ENCODE measurements around the gene BPTF. TPM values are rescaled to one million over a fixed set of nuclear protein-coding genes. Genes with fewer than 3 reads are reported as not detected.
"Not testable (repeated sequence)": the region's sequence is repeated elsewhere in the genome, so short reads cannot be mapped to it uniquely, and the experiment has no call there.

Gene BPTF
- total RNA-seq, 1 donor from 2014 or later = 79.2 TPM

GRCh38 chr17:67920212-67920611 is 94.9 kb downstream of the BPTF start:
- peaks cover 65% of the 10 kb centered on the region for H3K36me3 ChIP-seq
- TF ChIP-seq CTCF (IDR thresholded peaks at IDR 0.05; ENCODE audit: borderline replicate concordance) = no peak
- H3K27me3 ChIP-seq (ENCODE audit: low read depth) = no peaks in the 10 kb centered on the region
- intact Hi-C loops (cut with micrococcal nuclease) = no loop called here
- H3K27ac ChIP-seq (replicated peaks) = no peak overlapping the region
- no peaks in the 10 kb centered on the region for H3K9me3 ChIP-seq (replicated peaks)
- peak; percentile 23 for DNase-seq
- H3K4me1 ChIP-seq = peaks cover 23% of the 10 kb centered on the region
- H3K4me3 ChIP-seq = no peak overlapping the region

- intact Hi-C loops (cut with micrococcal nuclease) = no loop called here
- H3K27ac ChIP-seq (replicated peaks) = peak overlapping the region; percentile 5
- no peak for TF ChIP-seq CTCF (IDR thresholded peaks at IDR 0.05; ENCODE audit: borderline replicate concordance)
- no peaks in the 10 kb centered on the region for H3K27me3 ChIP-seq (ENCODE audit: low read depth)
- peaks cover 87% of the 10 kb centered on the region for H3K36me3 ChIP-seq
- H3K4me3 ChIP-seq = no peak overlapping the region
- no peak for DNase-seq
- no peaks in the 10 kb centered on the region for H3K9me3 ChIP-seq (replicated peaks)
- peaks cover 16% of the 10 kb centered on the region for H3K4me1 ChIP-seq
Observed at GRCh38 chr17:67922503-67922902, 97.2 kb downstream of the BPTF start.

GRCh38 chr17:67928842-67929241 is 103.5 kb downstream of the BPTF start:
- H3K4me3 ChIP-seq; H3K27ac ChIP-seq (replicated peaks); intact Hi-C loops (cut with micrococcal nuclease); H3K4me1 ChIP-seq; DNase-seq; H3K27me3 ChIP-seq (ENCODE audit: low read depth); H3K9me3 ChIP-seq (replicated peaks): not testable (repeated sequence)
- H3K36me3 ChIP-seq = peaks cover 99% of the 10 kb centered on the region

- Histone ChIP-seq H3K36me3 (peaks cover 98% of the 10 kb centered on the region), H3K9me3 (replicated peaks) (no peaks in the 10 kb centered on the region), H3K27me3 (ENCODE audit: low read depth) (no peaks in the 10 kb centered on the region), H3K4me1 (peaks cover 4% of the 10 kb centered on the region), H3K27ac (replicated peaks) (no peak overlapping the region), H3K4me3 (no peak overlapping the region)
- no peak for DNase-seq
- intact Hi-C loops (cut with micrococcal nuclease) = no loop called here
- no peak for TF ChIP-seq CTCF (IDR thresholded peaks at IDR 0.05; ENCODE audit: borderline replicate concordance)
Observed at GRCh38 chr17:67931227-67931626, 105.9 kb downstream of the BPTF start.

- peak; percentile 52 for TF ChIP-seq CTCF (IDR thresholded peaks at IDR 0.05; ENCODE audit: borderline replicate concordance)
- H3K27ac ChIP-seq (replicated peaks) = no peak overlapping the region
- H3K4me1 ChIP-seq = no peaks in the 10 kb centered on the region
- DNase-seq = no peak
- H3K36me3 ChIP-seq = peaks cover 90% of the 10 kb centered on the region
- H3K4me3 ChIP-seq = no peak overlapping the region
- intact Hi-C loops (cut with micrococcal nuclease) = no loop called here
- no peaks in the 10 kb centered on the region for H3K27me3 ChIP-seq (ENCODE audit: low read depth)
- no peaks in the 10 kb centered on the region for H3K9me3 ChIP-seq (replicated peaks)
Observed at GRCh38 chr17:67942810-67943209, 117.5 kb downstream of the BPTF start.

GRCh38 chr17:67944035-67944434 is 118.7 kb downstream of the BPTF start:
- DNase-seq = no peak
- Histone ChIP-seq H3K9me3 (replicated peaks) (no peaks in the 10 kb centered on the region), H3K36me3 (peaks cover 97% of the 10 kb centered on the region), H3K4me1 (no peaks in the 10 kb centered on the region), H3K4me3 (no peak overlapping the region), H3K27ac (replicated peaks) (no peak overlapping the region), H3K27me3 (ENCODE audit: low read depth) (no peaks in the 10 kb centered on the region)
- TF ChIP-seq CTCF (IDR thresholded peaks at IDR 0.05; ENCODE audit: borderline replicate concordance) = no peak
- intact Hi-C loops (cut with micrococcal nuclease) = no loop called here
